K562 (cell line): ENCODE measurements around the gene GCK. TPM values are rescaled to one million over a fixed set of nuclear protein-coding genes. Genes with fewer than 3 reads are reported as not detected.

Experiments used
- ATAC-seq: fragments of 200-7000 bp; cut with Tn5 transposase; 3 replicates; pipeline ENCODE4 v1.9.1; 2020; ENCODE audit warnings: moderate library complexity
- BruUV-seq: library from RNA; stranded (reverse); fragments of 400-500 nt; replicated peaks from 2 replicates; lab custom pipeline; 2021; lab: Mats Ljungman, UMichigan
- CTCF ChIA-PET: fragments of 300-600 bp; formaldehyde crosslinking; extraction: SDS; loops from one replicate; lab custom pipeline; 2021; ENCODE audit warnings: low intra/inter-chr PET ratio; lab: Yijun Ruan, JAX
- POLR2A ChIA-PET: fragments of 300-600, 350-650 bp; sonication (Branson Sonifier 250); formaldehyde crosslinking; extraction: SDS; loops from one replicate; lab custom pipeline; 2021; ENCODE audit warnings: antibody characterized with exemption, inconsistent platforms; lab: Yijun Ruan, JAX
- DNase-seq, 4 experiments: peaks; one replicate each; pipeline versions ENCODE4 v3.0.0 to v3.0.0-alpha.2; 2011 to 2018; ENCODE audit warnings: low spot score in 3 of 4, mixed read lengths in 3 of 4; ENCODE audit errors: extremely low read depth in 1 of 4
- FAIRE-seq: peaks from 2 replicates; lab custom pipeline; 2011; peaks lifted over from hg19 to GRCh38; lab: Jason Lieb, UNC
- H2AFZ ChIP-seq: 2 replicates; pipeline ENCODE4 v1.6.0; 2011; ENCODE audit warnings: low read depth, low read length, control low read depth, inconsistent platforms
- H3K27ac ChIP-seq: fragments of 200-600 bp; 3 replicates; pipeline ENCODE4 v1.8.0; 2011; ENCODE audit warnings: low read depth, mild to moderate bottlenecking, control low read depth, inconsistent platforms, low read length, moderate library complexity, mixed read lengths; ENCODE audit errors: extremely low read depth
- H3K27me3 ChIP-seq, 2 experiments: fragments of 300-600 bp in 1 of 2; 2 replicates in 1 of 2; 3 replicates in 1 of 2; pipeline versions ENCODE4 v1.6.0 to v1.8.0; 2011; ENCODE audit warnings: inconsistent platforms in 2 of 2, low read length in 2 of 2, mild to moderate bottlenecking in 1 of 2, mixed read lengths in 1 of 2, moderate library complexity in 1 of 2; ENCODE audit not compliant: control insufficient read depth in 2 of 2, insufficient read depth in 2 of 2
- H3K36me3 ChIP-seq: fragments of 300-600 bp; 3 replicates; pipeline ENCODE4 v1.8.0; 2011; ENCODE audit warnings: mild to moderate bottlenecking, low read length, inconsistent platforms; ENCODE audit not compliant: control insufficient read depth, insufficient read depth
- H3K4me1 ChIP-seq, 2 experiments: fragments of 200-600 bp in 1 of 2; replicated peaks in 1 of 2; 2 replicates in 1 of 2; 3 replicates in 1 of 2; pipeline versions ENCODE4 v1.5.1 to v1.8.0; 2011; ENCODE audit warnings: inconsistent platforms in 2 of 2, low read length in 2 of 2, mild to moderate bottlenecking in 1 of 2, mixed read lengths in 1 of 2, moderate library complexity in 1 of 2; ENCODE audit not compliant: control insufficient read depth in 2 of 2, insufficient read depth in 2 of 2
- H3K4me2 ChIP-seq: 2 replicates; pipeline ENCODE4 v1.6.1; 2011; ENCODE audit warnings: low read length, control low read depth, inconsistent platforms, mixed read lengths; ENCODE audit not compliant: insufficient read depth
- H3K4me3 ChIP-seq: fragments of 200-600 bp; sonication (generic), shearing (Covaris generic); 2 replicates; pipeline ENCODE4 v1.5.1; 2016; ENCODE audit warnings: control low read depth, inconsistent platforms
- H3K79me2 ChIP-seq: fragments of 200-600 bp; 3 replicates; pipeline ENCODE4 v1.8.0; 2011; ENCODE audit warnings: low read length, inconsistent platforms; ENCODE audit not compliant: control insufficient read depth, insufficient read depth
- H3K9ac ChIP-seq, 2 experiments: 2 replicates each; pipeline versions ENCODE4 v1.6.0 to v1.6.1; 2011; ENCODE audit warnings: low read depth in 2 of 2, low read length in 2 of 2, control low read depth in 1 of 2, inconsistent platforms in 1 of 2, mild to moderate bottlenecking in 1 of 2, mixed read lengths in 1 of 2; ENCODE audit not compliant: insufficient read depth in 1 of 2
- H3K9me1 ChIP-seq: one replicate; pipeline ENCODE4 v1.6.0; 2011; ENCODE audit warnings: inconsistent platforms, mild to moderate bottlenecking, low read length, moderate library complexity; ENCODE audit not compliant: control insufficient read depth, insufficient read depth
- H3K9me3 ChIP-seq: replicated peaks from 2 replicates; pipeline ENCODE4 v1.5.1; 2011; ENCODE audit warnings: low read depth, low read length, inconsistent platforms; ENCODE audit not compliant: control insufficient read depth, insufficient read depth
- H4K20me1 ChIP-seq: replicated peaks from 2 replicates; pipeline ENCODE4 v1.6.1; 2011; ENCODE audit warnings: low read length, inconsistent platforms, mixed read lengths; ENCODE audit not compliant: control insufficient read depth, insufficient read depth
- ATF7 ChIP-seq: fragments of 450-650 bp; IDR thresholded peaks from 2 replicates; pipeline ENCODE4 v1.7.1; 2014; ENCODE audit warnings: mild to moderate bottlenecking, moderate library complexity
- CHCHD3 ChIP-seq: fragments of 250-450 bp; sonication (Bioruptor Pico); IDR thresholded peaks from 2 replicates; pipeline ENCODE4 v2.1.2; 2022; ENCODE audit warnings: mild to moderate bottlenecking
- PCBP1 ChIP-seq: fragments of 200-400 bp; formaldehyde crosslinking; IDR thresholded peaks from 2 replicates; pipeline ENCODE4 v1.6.1; 2018; ENCODE audit warnings: mild to moderate bottlenecking, low read depth, low read length; ENCODE audit not compliant: poor library complexity, severe bottlenecking
- SMAD1 ChIP-seq: fragments of 150-350 bp; IDR thresholded peaks from 2 replicates; pipeline ENCODE4 v1.6.1; 2014; ENCODE audit warnings: low read length, low read depth; ENCODE audit not compliant: partially characterized antibody
- STAG1 ChIP-seq: sonication (generic); formaldehyde crosslinking; IDR thresholded peaks from 2 replicates; pipeline ENCODE4 v1.5.0; 2020; ENCODE audit warnings: missing genetic modification reagents, borderline replicate concordance
- TGIF2 ChIP-seq: sonication (generic); formaldehyde crosslinking; IDR thresholded peaks from 2 replicates; pipeline ENCODE4 v1.8.1; 2022; ENCODE audit warnings: mild to moderate bottlenecking, missing genetic modification reagents, moderate library complexity
- ZEB2 ChIP-seq: fragments of 450-650 bp; IDR thresholded peaks from 2 replicates; pipeline ENCODE4 v1.6.1; 2016
- ZNF384 ChIP-seq: IDR thresholded peaks from 2 replicates; pipeline ENCODE4 v1.6.1; 2012; ENCODE audit warnings: low read depth, low read length, improper control_type of control experiment
- WGBS: fragments of 100-300 bp; shearing (Covaris generic); methylation state at CpG from one replicate; pipeline ENCODE4 v1.1.6; 2016; ENCODE audit warnings: low coverage, mixed read lengths; ENCODE audit not compliant: insufficient coverage; ENCODE audit errors: missing lambda C conversion rate; 5-methylcytosine and 5-hydroxymethylcytosine counted together
- in situ Hi-C: fragments of 300-500 bp; cut with MboI; formaldehyde crosslinking; loops from 4 replicates; pipeline ENCODE4 v1.15.0; 2018; ENCODE audit warnings: inconsistent platforms, mixed read lengths
- intact Hi-C: fragments of 100-400 bp; cut with micrococcal nuclease; formaldehyde crosslinking; loops from 2 replicates; pipeline ENCODE4 v1.14.2; 2022
- polyA plus RNA-seq, 8 experiments: library from polyadenylated mRNA; depleted of rRNA in 4 of 8; stranded (reverse) in 5 of 8; unstranded in 3 of 8; fragments of >200 nt; fragmentation: Nextera tagmentation in 2 of 8; fragmentation: Illumina TruSeq in 1 of 8; extraction: Ambion mirVana in 2 of 8; extraction: Trizol in 1 of 8; gene quantifications; 2 replicates each; pipeline versions ENCODE4 v1.2.1 to v1.2.3, GENCODE V29; 2011 to 2014; ENCODE audit warnings: inconsistent platforms in 1 of 8, missing spikeins in 1 of 8
- total RNA-seq, 7 experiments: library from RNA; depleted of rRNA in 6 of 7; stranded (reverse); fragments of >200 nt in 6 of 7; fragmentation: Illumina TruSeq in 2 of 7; extraction: Trizol in 2 of 7; gene quantifications; 2 replicates each; pipeline versions ENCODE4 v1.2.1 to v1.2.3, GENCODE V29; 2011 to 2021; ENCODE audit warnings: low replicate concordance in 1 of 7
- TF ChIP-seq, protein P1 (sequence below): fragments of 450-650 bp; formaldehyde crosslinking; IDR thresholded peaks from 2 replicates; pipeline ENCODE4 v1.4.0; 2022; ENCODE audit warnings: missing genetic modification characterization
- TF ChIP-seq, protein P2 (sequence below): fragments of 250-450 bp; sonication (Bioruptor Pico); IDR thresholded peaks from 2 replicates; pipeline ENCODE4 v1.5.1; 2021; ENCODE audit warnings: mild to moderate bottlenecking
- TF ChIP-seq, protein P3 (sequence below): fragments of 450-650 bp; conservative IDR thresholded peaks from 2 replicates; pipeline ENCODE4 v1.6.1; 2016; ENCODE audit warnings: missing genetic modification characterization, low read depth, mild to moderate bottlenecking, control low read depth, missing compliant biosample characterization
- TF ChIP-seq, protein P4 (sequence below): fragments of 450-650 bp; IDR thresholded peaks from 2 replicates; pipeline ENCODE4 v1.6.1; 2014; ENCODE audit warnings: low read depth, mild to moderate bottlenecking, moderate library complexity, borderline replicate concordance

GCK gene
- total and polyA plus RNA-seq, 9 of the 15 experiments (the other 6 are each of a cell fraction or from before 2014, with no cell fraction given), result 0.11 to 0.55 (median 0.16) TPM; not detected in 3

DNA sequence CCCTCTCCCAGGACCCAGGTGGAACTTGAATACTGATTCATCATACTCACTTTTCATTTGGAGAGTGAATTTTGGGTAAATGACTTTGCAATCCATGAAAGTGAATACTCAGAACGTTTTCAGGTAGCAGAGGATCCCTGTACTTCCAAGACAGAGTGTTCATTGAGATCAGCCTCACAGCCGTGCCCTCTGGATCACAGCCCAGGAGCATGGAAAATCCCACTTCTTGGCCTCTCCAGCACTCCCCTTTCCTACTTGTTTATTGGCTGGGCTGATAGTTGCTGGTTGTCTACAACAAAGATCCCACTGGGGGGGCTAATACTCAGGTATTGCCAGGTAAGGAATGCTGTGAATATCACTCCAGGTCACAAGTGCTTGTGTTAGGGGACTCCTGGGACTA is 5.9 kb downstream of the GCK start:
- no peaks in the 10 kb centered on the region for H3K79me2 ChIP-seq
- H2AFZ ChIP-seq, result no peak overlapping the region
- H3K36me3 ChIP-seq, result no peaks in the 10 kb centered on the region
- peaks cover 8 to 31% of the 10 kb centered on the region in 2 experiments; a peak in 3 of 5 replicates for H3K27me3 ChIP-seq
- H3K4me3 ChIP-seq, result no peak overlapping the region
- H3K27ac ChIP-seq, result no peak overlapping the region
- WGBS, result 16% methylated on average over 2 of the region's 2 CpGs
- peaks cover 10% of the 10 kb centered on the region for H3K9me3 ChIP-seq
- H3K9me1 ChIP-seq, result no peaks in the 10 kb centered on the region
- POLR2A ChIA-PET, result no interaction called here
- no TSS peak for BruUV-seq
- CTCF ChIA-PET, result no interaction called here
- DNase-seq (no peak), FAIRE-seq (no peak), ATAC-seq (no peak)
- no peak overlapping the region for H3K9ac ChIP-seq
- H3K4me2 ChIP-seq, result no peak overlapping the region
- no peaks in the 10 kb centered on the region for H3K4me1 ChIP-seq
- TF ChIP-seq ATF7 (no peak), CHCHD3 (CRISPR knock-in tag) (no peak), ZNF384 (no peak), TGIF2 (CRISPR knock-in tag) (no peak), PCBP1 (no peak), STAG1 (no peak), ZEB2 (no peak), SMAD1 (no peak)
- TF ChIP-seq, protein P1, sequence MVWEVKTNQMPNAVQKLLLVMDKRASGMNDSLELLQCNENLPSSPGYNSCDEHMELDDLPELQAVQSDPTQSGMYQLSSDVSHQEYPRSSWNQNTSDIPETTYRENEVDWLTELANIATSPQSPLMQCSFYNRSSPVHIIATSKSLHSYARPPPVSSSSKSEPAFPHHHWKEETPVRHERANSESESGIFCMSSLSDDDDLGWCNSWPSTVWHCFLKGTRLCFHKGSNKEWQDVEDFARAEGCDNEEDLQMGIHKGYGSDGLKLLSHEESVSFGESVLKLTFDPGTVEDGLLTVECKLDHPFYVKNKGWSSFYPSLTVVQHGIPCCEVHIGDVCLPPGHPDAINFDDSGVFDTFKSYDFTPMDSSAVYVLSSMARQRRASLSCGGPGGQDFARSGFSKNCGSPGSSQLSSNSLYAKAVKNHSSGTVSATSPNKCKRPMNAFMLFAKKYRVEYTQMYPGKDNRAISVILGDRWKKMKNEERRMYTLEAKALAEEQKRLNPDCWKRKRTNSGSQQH, result no peak
- TF ChIP-seq, protein P2, sequence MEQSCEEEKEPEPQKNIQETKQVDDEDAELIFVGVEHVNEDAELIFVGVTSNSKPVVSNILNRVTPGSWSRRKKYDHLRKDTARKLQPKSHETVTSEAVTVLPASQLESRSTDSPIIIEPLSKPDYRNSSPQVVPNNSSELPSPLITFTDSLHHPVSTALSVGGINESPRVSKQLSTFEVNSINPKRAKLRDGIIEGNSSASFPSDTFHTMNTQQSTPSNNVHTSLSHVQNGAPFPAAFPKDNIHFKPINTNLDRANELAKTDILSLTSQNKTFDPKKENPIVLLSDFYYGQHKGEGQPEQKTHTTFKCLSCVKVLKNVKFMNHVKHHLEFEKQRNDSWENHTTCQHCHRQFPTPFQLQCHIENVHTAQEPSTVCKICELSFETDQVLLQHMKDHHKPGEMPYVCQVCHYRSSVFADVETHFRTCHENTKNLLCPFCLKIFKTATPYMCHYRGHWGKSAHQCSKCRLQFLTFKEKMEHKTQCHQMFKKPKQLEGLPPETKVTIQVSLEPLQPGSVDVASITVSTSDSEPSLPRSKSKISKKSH (CRISPR knock-in tag), result no peak
- TF ChIP-seq, protein P3, sequence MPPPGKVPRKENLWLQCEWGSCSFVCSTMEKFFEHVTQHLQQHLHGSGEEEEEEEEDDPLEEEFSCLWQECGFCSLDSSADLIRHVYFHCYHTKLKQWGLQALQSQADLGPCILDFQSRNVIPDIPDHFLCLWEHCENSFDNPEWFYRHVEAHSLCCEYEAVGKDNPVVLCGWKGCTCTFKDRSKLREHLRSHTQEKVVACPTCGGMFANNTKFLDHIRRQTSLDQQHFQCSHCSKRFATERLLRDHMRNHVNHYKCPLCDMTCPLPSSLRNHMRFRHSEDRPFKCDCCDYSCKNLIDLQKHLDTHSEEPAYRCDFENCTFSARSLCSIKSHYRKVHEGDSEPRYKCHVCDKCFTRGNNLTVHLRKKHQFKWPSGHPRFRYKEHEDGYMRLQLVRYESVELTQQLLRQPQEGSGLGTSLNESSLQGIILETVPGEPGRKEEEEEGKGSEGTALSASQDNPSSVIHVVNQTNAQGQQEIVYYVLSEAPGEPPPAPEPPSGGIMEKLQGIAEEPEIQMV (tag), result no peak
- TF ChIP-seq, protein P4, sequence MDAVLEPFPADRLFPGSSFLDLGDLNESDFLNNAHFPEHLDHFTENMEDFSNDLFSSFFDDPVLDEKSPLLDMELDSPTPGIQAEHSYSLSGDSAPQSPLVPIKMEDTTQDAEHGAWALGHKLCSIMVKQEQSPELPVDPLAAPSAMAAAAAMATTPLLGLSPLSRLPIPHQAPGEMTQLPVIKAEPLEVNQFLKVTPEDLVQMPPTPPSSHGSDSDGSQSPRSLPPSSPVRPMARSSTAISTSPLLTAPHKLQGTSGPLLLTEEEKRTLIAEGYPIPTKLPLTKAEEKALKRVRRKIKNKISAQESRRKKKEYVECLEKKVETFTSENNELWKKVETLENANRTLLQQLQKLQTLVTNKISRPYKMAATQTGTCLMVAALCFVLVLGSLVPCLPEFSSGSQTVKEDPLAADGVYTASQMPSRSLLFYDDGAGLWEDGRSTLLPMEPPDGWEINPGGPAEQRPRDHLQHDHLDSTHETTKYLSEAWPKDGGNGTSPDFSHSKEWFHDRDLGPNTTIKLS, result no peak
- intact Hi-C loops, result no loop called here
- no peaks in the 10 kb centered on the region for H4K20me1 ChIP-seq
- in situ Hi-C loops, result no loop called here
